KG1 (cell line): ENCODE results near the gene JARID2.

Source experiments
- DNase-seq: peaks from one replicate; lab custom pipeline; 2025; lab: John Stamatoyannopoulos, UW

JARID2 gene

DNA sequence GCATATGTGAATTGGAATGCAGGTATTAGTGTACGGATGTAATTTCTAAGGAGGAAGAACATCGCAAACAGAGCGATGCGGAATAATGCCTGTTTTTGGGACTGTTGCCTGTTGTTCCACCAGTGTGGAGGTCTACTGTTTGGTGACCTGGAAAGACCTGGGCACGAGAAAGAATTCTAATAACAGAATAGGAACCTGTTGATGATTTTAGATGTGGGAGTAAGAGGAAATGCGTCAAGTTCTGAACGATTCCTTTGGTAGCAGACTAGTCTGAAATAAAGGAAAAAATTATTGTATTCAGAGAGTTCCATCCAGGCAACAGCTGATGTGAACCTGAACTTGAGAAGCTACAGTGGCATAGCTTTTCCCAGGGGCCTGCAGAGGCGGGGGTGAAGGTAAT is 224.9 kb downstream of the JARID2 start:
- DNase-seq, result no peak

DNA sequence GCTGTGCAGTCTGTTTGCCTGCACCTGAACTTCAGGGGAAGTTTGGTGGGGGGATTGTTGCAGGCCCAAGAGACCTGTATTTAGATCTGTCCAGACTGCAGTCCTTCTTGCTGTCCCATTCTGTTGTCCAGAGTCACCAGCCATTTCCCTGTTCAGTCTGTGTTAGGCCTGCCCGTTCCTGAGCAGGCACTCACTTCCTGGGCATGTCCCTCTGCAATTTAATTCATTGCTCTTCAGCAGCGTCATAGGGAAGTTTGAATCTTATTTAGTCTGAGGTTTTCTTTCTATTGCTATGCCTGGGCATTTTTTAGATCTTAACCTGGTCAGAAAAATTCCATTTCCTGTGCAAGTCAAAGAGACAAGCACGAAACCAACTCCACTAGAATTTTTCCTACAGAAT is 226.8 kb downstream of the JARID2 start:
- DNase-seq, result no peak

DNA sequence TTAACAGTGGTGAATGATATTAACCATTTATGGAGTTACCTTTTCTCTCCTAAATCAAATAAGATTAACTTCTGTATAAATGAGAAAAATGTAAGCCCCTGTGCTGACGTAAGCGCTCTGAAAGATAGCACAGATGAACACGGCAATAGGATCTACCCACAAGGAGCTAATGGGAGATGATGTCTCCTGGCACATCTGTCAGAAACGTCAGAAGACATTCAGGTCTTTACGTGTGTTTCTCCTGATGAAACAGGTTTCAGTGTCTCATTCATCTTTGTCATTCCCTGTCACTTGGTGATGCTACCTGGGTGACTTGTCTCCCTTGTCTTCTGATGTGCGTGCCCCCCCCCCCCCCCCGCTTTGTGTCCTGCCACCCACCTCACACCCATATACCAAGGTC is 227.3 kb downstream of the JARID2 start:
- DNase-seq, result no peak

DNA sequence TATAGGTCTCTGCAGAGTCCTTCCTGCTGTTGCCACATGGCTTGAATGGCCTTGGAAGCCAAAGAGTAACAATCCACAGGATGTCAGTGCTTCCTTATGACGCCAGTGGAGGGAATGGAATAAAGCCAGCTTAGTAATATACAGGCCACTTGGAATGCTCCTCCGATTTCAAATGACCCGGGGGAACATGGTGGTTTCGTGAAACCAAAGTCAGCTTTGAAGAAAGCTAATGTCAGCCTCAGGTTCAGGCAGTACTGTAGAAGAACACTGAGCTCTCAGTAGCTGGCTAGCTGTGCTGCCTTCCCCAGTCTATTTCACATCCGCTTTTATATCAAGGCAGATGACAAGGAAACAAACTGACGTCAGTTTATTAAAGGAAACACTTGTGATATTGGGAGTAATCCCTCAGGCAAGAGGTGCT is 227.9 kb downstream of the JARID2 start:
- DNase-seq, result no peak

DNA sequence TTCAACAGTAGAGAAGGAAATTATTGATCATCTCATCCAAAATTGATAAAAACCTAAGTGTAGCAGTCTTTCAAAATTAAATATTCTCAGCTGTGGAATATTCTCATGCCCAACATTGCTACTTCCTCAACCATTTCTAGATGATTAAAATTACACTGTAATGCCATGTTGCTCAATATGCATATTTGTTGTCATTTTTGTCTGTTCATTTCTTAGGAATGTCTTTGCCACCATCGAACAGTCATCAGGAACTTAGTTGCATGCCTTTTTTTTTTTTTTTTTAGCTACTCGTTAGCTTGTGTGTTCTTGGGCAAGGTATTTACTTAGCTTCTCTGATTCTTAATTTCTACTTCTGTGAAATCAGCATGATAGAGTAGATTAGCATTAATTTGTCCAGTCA is 228.3 kb downstream of the JARID2 start:
- no peak for DNase-seq

DNA sequence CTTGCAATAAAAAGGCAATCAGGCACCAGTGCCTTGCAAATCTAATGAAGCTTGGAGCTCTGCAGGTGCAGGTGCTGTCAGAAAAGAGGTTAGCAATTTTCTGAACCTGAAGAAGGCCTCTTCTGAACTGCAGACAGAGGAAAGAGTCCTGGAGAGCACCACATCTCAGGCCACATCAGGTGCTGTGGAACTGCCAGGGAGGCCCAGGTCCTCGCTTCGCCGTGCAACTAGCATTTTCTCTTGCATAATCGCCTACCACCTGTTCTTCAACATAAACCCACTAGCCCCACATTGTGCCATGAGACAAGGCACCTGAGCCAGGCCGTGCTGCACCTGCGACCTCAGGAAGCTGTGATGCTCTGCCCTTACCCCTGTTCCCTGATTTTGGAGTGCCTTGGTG is 229.4 kb downstream of the JARID2 start:
- no peak for DNase-seq

DNA sequence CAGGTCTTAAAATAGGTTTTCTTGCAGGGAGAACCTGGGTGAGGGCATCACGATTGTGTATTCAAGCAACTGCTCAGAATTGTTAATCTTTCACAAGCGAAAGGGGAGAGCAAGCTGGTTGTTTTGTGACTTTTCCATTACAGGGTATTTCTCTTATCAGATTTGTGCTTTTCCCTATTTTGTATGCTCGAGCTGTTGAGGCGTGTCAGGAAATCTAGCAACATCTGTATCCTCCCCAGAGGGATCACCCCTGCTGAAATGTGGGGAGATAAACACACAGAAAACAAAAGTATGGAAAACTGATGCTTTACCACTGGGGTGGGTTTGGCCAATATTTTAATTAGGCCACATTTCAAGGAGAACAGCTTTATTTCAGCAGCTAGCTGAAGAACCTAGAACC is 230.0 kb downstream of the JARID2 start:
- no peak for DNase-seq

DNA sequence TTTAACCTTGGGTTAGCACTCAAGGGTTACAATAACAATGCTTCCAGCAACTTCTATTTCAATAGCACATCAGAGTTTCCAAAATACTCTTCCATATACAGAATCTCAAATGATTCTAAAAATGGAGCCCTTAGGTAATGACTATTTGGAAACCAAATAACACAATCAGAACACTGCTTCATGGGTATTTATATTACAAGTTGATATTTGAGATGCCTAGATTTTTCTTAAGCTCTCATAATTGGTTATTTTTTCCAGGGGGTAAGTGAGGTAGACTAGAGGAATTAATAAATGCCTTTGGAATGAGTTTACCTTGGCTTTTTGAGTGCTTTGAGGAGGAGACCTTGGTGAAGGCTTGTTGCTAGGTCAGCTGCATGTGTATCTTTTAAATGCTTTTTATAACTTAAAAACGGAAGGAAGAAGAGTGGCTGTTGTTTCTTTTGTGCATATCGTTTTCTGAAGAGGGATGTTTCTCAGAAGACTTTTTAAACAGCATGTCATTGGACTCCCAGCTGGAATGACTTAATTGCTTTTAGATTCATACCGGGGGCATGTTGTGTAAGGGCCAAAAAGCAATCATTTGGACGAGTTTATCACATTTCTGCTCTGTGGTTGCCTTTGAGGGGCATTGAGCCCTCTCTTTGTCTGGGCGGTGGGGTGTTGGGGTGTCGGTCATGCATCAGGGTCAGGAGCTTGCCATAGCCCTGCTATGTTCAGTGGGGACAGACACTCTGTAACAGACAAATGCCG is 230.9 kb downstream of the JARID2 start:
- DNase-seq, result no peak

DNA sequence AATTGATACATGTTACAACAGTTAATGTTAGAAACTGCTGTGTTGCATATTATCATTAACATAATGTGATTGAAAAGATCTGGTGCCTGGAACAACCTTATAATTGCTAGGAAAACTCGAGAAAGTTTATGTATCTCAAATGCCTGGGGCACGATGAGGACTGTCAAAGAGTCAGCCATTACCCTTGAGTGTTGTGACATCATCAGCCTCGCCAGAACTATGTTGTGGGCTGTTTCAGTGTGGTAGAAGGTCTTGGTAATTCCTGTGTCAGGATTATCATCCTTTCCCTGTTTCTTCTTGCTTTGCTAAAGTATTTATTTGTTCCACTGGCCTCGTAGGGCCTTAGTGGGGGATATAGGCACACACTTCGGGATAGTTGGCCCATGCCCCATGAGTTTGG is 231.9 kb downstream of the JARID2 start:
- no peak for DNase-seq

DNA sequence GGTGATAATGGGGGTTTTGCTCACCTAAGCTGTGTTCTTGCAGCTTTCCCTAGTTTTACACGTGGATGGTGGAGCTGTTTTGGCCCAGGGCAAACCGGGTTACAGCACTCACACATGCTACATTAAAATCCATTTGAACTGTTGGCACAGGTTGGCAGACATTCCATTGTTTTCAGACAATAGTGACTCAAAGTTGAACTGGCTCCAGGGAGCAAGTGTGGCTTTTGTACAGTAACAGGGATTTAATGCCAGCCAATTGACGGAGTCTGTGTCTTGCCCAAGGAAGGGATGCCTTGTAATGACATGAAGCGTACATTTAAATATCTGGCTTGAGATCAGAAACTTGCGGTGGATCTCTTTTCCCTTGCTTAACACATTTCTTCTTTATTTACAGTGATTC is 233.9 kb downstream of the JARID2 start:
- no peak for DNase-seq

DNA sequence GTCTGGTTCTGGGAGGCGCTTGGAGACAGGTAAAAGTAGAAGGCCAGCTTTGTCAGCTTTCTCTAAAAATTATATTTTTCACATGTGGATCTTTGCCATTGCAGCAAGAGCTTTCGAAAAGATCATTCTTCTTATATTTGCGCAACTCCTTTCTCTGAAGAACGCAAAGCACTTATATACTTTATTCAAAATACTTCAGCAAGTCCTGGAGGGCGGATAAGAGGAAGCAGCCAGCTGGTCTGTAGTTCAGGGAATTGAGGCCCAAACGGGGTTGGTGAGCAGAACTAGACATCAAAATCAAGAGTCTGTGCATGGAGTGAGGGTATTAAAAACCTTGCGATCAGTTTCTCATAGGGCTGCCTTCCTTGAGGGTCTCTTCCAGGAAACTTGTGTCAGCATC is 234.7 kb downstream of the JARID2 start:
- DNase-seq, result no peak

DNA sequence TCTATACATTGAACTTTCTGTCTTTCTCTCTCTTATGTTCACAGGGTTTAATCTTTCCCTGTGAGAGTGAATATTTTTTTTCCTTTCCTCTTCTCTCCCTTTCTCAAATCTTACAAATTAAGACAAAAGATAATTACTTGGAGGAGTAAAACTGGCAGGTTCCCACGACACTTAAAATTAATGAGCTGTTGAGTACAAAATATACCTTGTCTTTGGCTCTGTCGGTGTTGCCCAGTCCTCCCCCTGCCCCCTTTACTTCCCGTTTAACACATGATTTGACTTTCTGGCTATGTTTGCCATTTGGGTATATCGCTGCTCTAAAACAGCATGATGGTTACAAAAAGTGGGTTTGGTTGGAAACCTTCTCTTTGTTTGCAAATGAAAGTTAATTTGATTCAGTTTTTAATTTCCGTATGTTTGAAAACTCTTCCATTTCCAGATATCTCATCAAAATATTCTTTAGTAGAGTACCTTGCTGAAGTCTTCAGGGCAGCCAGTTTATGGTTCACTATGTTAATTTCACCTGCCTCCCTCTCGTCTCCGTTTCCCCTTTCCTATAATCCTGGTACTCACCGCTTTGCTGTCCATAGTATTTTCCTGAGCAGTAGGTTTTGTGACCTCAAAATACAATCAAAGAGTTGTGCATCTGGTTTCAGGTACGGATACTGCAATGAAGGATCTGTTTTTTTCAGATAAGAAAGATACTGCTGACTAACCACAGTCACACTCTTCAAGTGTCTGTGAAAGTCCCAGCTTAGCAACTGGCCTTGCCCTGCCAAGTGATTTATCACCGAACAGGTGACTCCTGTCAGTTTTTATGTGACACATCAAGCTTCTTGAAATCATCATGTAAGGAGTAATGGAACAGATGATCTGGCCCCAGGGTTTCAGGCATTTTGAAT is 235.8 kb downstream of the JARID2 start:
- DNase-seq, result no peak

DNA sequence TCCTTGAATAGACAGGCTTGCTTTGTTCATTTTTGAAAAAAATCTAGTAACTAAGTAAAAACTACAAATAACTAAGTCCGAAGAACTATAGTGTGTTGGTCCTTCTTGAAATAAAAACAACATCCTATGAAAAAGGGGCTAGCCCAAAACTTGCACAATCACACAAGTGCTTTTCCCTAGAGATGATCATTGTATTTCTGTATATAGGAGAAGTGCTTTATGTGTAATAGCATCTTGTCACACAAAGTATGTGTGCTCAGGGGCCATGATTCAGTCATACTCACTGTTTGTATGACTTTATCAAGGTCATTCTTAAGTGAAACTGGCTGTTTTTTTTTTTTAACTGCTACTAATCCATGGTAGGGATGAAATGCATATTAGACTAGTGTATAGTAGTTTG is 237.2 kb downstream of the JARID2 start:
- DNase-seq, result no peak

DNA sequence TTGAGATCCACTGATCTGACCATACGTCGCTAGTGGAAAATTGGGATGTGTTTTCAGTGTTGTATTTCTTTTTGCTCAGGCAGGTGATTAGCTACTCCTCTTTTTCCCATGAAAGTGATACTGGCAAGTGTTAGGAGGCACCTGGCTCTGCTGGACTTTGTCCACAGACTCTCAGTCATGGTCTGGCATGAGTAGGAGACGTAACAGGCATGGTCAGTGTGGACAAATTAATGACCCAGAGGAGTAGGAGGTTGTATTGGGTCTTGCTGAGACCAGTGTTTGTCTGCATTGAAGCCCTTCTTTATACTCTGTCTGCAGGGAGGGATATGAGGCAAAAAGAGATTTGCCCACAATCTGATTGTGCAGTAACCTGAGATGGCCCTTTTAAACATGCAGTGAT is 238.3 kb downstream of the JARID2 start:
- no peak for DNase-seq

DNA sequence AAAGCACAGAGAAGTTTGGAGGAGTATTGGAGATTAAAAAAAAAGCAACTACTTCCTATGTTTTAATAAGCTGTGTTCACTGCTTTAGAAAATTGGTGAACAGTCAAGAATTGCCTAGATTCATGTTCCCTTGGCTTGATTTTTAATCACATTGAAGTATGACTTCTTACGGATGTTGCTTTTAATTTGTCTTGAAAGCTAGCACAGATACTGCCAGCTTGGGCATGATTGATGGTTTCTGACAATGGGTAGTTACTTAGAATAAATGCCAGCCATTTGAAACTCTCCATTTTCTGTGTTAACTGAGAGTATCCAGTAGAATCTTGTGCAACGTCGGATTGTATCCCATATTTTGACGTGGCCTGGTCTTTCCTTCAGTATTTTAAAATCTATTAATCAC is 239.0 kb downstream of the JARID2 start:
- no peak for DNase-seq

DNA sequence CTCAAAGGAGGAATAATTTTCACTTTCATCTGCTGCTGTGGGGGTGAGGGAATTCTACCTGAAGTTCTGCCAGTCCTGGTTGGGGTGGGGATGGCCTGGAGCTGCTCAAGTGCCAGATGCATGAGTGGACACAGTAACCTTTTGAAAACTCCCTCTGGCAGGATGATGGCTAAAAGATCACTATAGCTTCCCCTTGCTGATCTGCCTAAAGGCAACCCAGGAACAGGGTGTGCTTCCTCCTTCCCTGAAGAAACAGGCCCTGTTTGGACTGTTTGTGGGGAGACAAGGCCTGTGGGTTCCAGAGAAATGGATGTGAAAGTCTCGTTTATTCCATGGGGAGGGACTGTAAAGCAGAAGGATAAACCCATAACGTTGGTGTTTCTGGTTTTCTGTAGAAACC is 240.1 kb downstream of the JARID2 start:
- DNase-seq, result no peak

DNA sequence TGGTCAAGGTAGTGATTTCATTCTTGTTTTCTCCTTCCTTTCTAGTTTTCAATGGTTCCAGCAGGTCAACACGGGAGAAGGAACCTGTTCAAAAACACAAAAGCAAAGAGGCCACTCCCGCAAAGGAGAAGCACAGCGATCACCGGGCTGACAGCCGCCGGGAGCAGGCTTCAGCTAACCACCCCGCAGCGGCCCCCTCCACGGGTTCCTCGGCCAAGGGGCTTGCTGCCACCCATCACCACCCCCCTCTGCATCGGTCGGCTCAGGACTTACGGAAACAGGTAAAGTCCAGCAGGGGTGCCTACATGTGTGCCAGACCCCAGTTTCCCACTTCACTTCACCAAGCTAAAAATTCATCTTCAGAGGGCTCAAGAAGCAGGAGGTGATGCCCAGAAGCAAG is 241.4 kb downstream of the JARID2 start:
- no peak for DNase-seq

DNA sequence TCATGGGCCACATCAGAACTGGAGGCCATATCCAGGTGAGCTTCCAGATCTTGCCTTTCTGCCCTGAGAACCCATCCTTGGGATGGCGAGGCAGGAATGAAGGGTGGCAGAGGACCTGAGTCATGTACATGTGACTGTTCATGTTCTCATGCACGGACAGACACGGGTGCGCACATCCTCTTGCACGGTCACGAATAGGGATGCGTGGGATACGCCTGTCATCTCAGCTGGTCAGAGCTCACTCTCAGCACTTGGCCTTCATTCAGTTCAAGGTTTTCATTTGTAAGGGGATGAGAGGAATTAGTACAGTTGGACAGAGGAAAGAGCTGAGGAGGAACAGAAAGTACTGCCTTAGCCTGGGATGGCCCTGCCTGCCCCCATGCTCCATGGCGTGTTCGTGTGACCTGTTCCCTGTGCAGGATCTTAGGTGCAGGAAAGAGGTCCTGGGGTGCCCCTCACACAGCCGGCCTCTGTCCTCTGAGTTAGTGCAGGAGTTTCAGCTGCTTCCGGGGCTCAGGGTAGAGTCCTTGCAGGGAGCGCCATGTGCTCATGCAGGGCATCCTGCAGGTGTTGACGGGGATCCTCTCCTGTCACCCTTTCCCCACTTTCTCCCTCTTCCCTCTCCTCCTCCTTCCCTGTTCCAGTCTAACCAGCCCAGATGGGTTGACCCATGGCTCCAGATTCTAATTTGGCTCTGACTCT is 243.5 kb downstream of the JARID2 start:
- no peak for DNase-seq

DNA sequence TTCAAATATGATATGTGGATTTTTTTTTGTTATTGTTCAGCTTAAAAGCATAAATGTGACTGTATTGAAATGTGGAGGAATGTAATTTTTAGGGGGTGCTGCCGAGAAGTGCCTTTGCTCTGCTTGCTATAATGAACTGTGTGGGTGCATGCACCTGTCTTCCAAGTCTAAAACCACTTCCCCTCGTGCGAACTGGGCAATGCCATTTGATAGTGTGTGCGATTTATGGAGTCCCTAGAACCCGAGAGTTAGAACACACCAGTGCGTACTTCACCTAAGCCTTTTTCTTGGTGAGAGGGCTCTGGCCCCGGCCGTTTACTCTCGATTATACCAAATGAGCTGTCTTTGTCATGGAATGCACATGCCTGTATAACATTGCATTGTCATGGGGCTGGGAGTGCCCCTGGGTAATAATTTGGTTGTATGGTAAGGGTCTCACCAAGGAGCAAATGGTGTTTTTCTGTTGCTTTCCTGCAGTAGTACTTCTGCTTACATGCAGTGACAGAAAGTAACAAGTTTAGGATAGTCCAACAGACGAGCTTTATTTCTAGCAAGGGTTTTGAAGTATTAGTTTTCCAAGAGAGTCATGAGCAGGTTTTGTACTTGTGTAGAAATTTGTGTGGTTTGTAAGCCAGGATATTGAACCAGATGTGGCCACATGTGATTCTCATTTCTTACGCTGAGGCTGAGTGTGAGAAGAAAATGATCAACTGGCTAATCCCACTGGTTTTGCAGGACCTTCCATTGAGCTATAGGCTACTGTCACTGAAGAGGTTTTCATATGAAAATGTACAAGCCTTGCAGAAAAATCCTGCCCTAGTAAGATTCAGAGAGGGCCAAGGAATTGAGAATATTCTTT is 244.6 kb downstream of the JARID2 start:
- DNase-seq, result no peak

DNA sequence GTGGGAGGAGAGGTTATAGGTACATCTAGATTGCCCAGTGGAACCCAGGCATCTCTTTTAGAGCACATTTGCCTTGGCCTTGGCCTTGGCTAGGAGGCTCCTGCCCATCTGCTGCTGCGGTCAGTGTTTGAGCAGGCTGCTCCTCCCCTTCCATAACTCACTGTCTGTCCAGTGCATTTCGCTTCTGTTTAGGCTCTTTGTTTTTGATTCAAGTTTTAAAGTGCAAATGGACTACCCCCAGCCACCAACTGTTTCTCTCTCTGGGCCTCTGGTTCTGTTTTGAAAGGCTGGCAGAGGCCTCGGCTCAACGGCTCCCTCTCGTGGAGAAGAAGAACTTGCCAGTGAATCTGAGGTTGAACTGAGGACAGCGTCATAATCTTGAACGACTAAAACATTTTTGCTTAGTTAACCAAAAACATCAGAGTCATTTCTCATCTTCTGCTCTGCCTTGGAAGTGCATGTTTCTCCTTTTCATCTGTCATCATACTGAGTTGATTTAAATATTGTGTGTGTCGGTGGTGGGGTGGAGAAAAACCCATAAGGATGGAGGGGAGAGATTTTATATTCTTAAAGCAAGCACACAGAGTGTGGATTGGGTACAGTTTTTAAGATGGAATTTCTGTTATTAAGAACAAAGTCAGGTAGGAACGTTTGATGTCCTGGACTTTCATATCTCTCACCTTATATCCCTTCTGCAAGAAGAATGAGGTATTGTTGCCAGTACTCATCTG is 245.6 kb downstream of the JARID2 start:
- DNase-seq, result peak; percentile 37

DNA sequence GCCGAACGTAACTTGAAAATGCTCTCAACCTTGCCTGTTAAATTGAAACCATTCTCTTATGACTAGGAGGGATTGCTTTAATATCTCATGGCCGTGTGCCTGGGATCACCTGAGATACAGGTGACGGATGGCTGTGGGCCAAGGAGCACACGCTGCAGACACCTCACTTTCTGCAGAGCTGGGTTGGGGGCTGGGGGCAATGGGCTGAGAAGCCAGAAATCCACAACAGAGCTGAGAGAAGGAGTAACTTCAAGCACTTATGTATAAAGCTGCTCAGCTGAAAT is 246.1 kb downstream of the JARID2 start:
- DNase-seq, result no peak
